ENCODE data around the gene INHBB. TPM values are rescaled to one million over a fixed set of nuclear protein-coding genes. Genes with fewer than 3 reads are reported as not detected.

The INHBB gene
- polyA plus RNA-seq, 3 donors: 0.08 TPM; not detected in 2

GRCh38 chr2:120350080-120350479 is 4.1 kb downstream of the INHBB start:
- TF ChIP-seq CTCF (IDR thresholded peaks at IDR 0.05): no peak
- Histone ChIP-seq H2AFZ (ENCODE audit: insufficient read depth, low read depth, low read length, poor library complexity, severe bottlenecking) (no peak overlapping the region), H3K27me3 (ENCODE audit: control insufficient read depth in 2 of 2, insufficient read depth in 2 of 2, low read length in 2 of 2) (peaks cover 24 to 47% of the 10 kb centered on the region in 2 donors), H3K9ac (ENCODE audit: insufficient read depth, low read length, poor library complexity, severe bottlenecking) (no peak overlapping the region), H3K4me1 (ENCODE audit: control insufficient read depth in 1 of 2, insufficient read depth in 2 of 2, low read length in 2 of 2) (peaks cover 13 to 18% of the 10 kb centered on the region in 2 donors), H4K20me1 (ENCODE audit: insufficient read depth, low read length) (no peaks in the 10 kb centered on the region), H3K36me3 (replicated peaks in 1 of 2; ENCODE audit: control insufficient read depth in 1 of 2, insufficient read depth in 2 of 2, low read length in 2 of 2) (no peaks in the 10 kb centered on the region), H3K4me2 (replicated peaks; ENCODE audit: extremely low read depth, low read length, poor library complexity, severe bottlenecking) (no peak overlapping the region), H3K27ac (ENCODE audit: low read depth in 1 of 2, low read length in 2 of 2) (no peak overlapping the region), H3K9me3 (replicated peaks in 1 of 2; ENCODE audit: control insufficient read depth in 1 of 2, insufficient read depth in 1 of 2, low read length in 2 of 2) (peaks cover 0 to 17% of the 10 kb centered on the region in 2 donors), H3K79me2 (ENCODE audit: insufficient read depth, low read length) (no peaks in the 10 kb centered on the region), H3K4me3 (replicated peaks in 1 of 3; ENCODE audit: low read depth in 2 of 3, low read length in 3 of 3) (no peak overlapping the region)
- Mint-ChIP-seq H3K27me3 (ENCODE audit: low read depth in 3 of 3) (peaks cover 46 to 61% (median 58%) of the 10 kb centered on the region in 3 donors), H3K4me1 (peaks cover 11% of the 10 kb centered on the region), H3K9me3 (peaks cover 0 to 17% (median 4%) of the 10 kb centered on the region in 7 donors), H3K36me3 (peaks cover 2 to 4% of the 10 kb centered on the region in 2 donors), H3K27ac (no peak overlapping the region), H3K4me3 (peak overlapping the region in 1 of 2 donors; percentile 68)
- 45% methylated on average over 16 of the region's 17 CpGs for WGBS (ENCODE audit: insufficient coverage)
- no peak for DNase-seq
- intact Hi-C loops (cut with micrococcal nuclease): no loop called here

GRCh38 chr2:120350801-120351320 is 4.9 kb downstream of the INHBB start:
- Mint-ChIP-seq H3K4me3 (no peak overlapping the region), H3K27me3 (ENCODE audit: low read depth in 3 of 3) (peaks cover 46 to 59% (median 56%) of the 10 kb centered on the region in 3 donors)
- H3K79me2 ChIP-seq (ENCODE audit: insufficient read depth, low read length): no peaks in the 10 kb centered on the region

More at GRCh38 chr2:120350801-120351320, 4.9 kb downstream of the INHBB start:
- H3K4me1 ChIP-seq (ENCODE audit: control insufficient read depth in 1 of 2, insufficient read depth in 2 of 2, low read length in 2 of 2): peaks cover 12 to 13% of the 10 kb centered on the region in 2 donors
- no peak overlapping the region for H3K4me2 ChIP-seq (replicated peaks; ENCODE audit: extremely low read depth, low read length, poor library complexity, severe bottlenecking)
- H3K27ac Mint-ChIP-seq: no peak overlapping the region
- no peak overlapping the region for H3K27ac ChIP-seq (ENCODE audit: low read depth in 1 of 2, low read length in 2 of 2)
- no peak for TF ChIP-seq CTCF (IDR thresholded peaks at IDR 0.05)
- peaks cover 0 to 17% (median 4%) of the 10 kb centered on the region in 7 donors for H3K9me3 Mint-ChIP-seq
- no peak overlapping the region for H3K9ac ChIP-seq (ENCODE audit: insufficient read depth, low read length, poor library complexity, severe bottlenecking)
- H4K20me1 ChIP-seq (ENCODE audit: insufficient read depth, low read length): no peaks in the 10 kb centered on the region
- H3K4me3 ChIP-seq (replicated peaks in 1 of 3; ENCODE audit: low read depth in 2 of 3, low read length in 3 of 3): no peak overlapping the region
- H3K27me3 ChIP-seq (ENCODE audit: control insufficient read depth in 2 of 2, insufficient read depth in 2 of 2, low read length in 2 of 2): peaks cover 24 to 47% of the 10 kb centered on the region in 2 donors
- peaks cover 11% of the 10 kb centered on the region for H3K4me1 Mint-ChIP-seq
- no peak overlapping the region for H2AFZ ChIP-seq (ENCODE audit: insufficient read depth, low read depth, low read length, poor library complexity, severe bottlenecking)
- H3K36me3 ChIP-seq (replicated peaks in 1 of 2; ENCODE audit: control insufficient read depth in 1 of 2, insufficient read depth in 2 of 2, low read length in 2 of 2): no peaks in the 10 kb centered on the region
- peaks cover 2 to 4% of the 10 kb centered on the region in 2 donors for H3K36me3 Mint-ChIP-seq
- WGBS (ENCODE audit: insufficient coverage): 90% methylated on average over 19 of the region's 23 CpGs
- H3K9me3 ChIP-seq (replicated peaks in 1 of 2; ENCODE audit: control insufficient read depth in 1 of 2, insufficient read depth in 1 of 2, low read length in 2 of 2): peaks cover 0 to 17% of the 10 kb centered on the region in 2 donors
- intact Hi-C loops (cut with micrococcal nuclease): no loop called here
- DNase-seq: no peak

Data from CD14-positive monocyte (primary cell).